ENCODE results near the gene RBM23.
"Not testable (repeated sequence)": the region's sequence is repeated elsewhere in the genome, so short reads cannot be mapped to it uniquely, and the experiment has no call there.

- not testable (repeated sequence) for TF ChIP-seq CTCF, POLR2A (IDR thresholded peaks at IDR 0.05)
Observed at GRCh38 chr14:22854296-22854695, 64.7 kb downstream of the RBM23 start.

Measured in testis (tissue), 2 donors.